Fibroblast of lung (primary cell): ENCODE measurements around the gene TLNRD1. TPM values are rescaled to one million over a fixed set of nuclear protein-coding genes. Genes with fewer than 3 reads are reported as not detected.
A peak's percentile ranks its signal among the peaks of the same experiment; 100 is the strongest.

ENCODE experiments used
- DNase-seq, 2 donors: peaks; one replicate each; pipeline versions ENCODE4 v3.0.0 to v3.0.0-alpha.2; 2010; ENCODE audit warnings: low read depth in 2 of 2
- H2AFZ ChIP-seq: 2 replicates; pipeline ENCODE4 v1.5.1; 2012; ENCODE audit warnings: low read length, control low read depth, inconsistent platforms
- H3K27ac ChIP-seq: 2 replicates; pipeline ENCODE4 v1.5.1; 2011; ENCODE audit warnings: low read length, control low read depth; ENCODE audit not compliant: insufficient read depth
- H3K27me3 ChIP-seq: 2 replicates; pipeline ENCODE4 v1.5.1; 2011; ENCODE audit warnings: mild to moderate bottlenecking, low read length; ENCODE audit not compliant: control insufficient read depth, insufficient read depth
- H3K36me3 ChIP-seq: 2 replicates; pipeline ENCODE4 v1.5.1; 2011; ENCODE audit warnings: low read length; ENCODE audit not compliant: control insufficient read depth, insufficient read depth
- H3K4me1 ChIP-seq: 2 replicates; pipeline ENCODE4 v1.5.1; 2011; ENCODE audit warnings: low read length; ENCODE audit not compliant: control insufficient read depth, insufficient read depth; ENCODE audit errors: extremely low read depth
- H3K4me2 ChIP-seq: 2 replicates; pipeline ENCODE4 v1.5.1; 2011; ENCODE audit warnings: low read length, control low read depth; ENCODE audit not compliant: insufficient read depth; ENCODE audit errors: extremely low read depth
- H3K4me3 ChIP-seq, 4 experiments: fragments of 200-600 bp in 1 of 4; sonication (generic) in 1 of 4; replicated peaks in 1 of 4; 2 replicates each; pipeline ENCODE4 v1.5.1; 2011 to 2016; ENCODE audit warnings: low read length in 4 of 4, low read depth in 3 of 4, mild to moderate bottlenecking in 3 of 4, control low read depth in 2 of 4, inconsistent platforms in 1 of 4, mixed read lengths in 1 of 4; ENCODE audit not compliant: insufficient read depth in 1 of 4; ENCODE audit errors: control extremely low read depth in 1 of 4
- H3K79me2 ChIP-seq: 2 replicates; pipeline ENCODE4 v1.5.1; 2012; ENCODE audit warnings: mild to moderate bottlenecking, low read length, inconsistent platforms; ENCODE audit not compliant: control insufficient read depth, insufficient read depth
- H3K9ac ChIP-seq: 2 replicates; pipeline ENCODE4 v1.5.1; 2011; ENCODE audit warnings: mild to moderate bottlenecking, low read length, control low read depth; ENCODE audit not compliant: insufficient read depth
- H3K9me3 ChIP-seq: 2 replicates; pipeline ENCODE4 v1.5.1; 2012; ENCODE audit warnings: low read depth, low read length; ENCODE audit not compliant: control insufficient read depth, insufficient read depth
- H4K20me1 ChIP-seq: 2 replicates; pipeline ENCODE4 v1.5.1; 2011; ENCODE audit warnings: low read length; ENCODE audit not compliant: control insufficient read depth, insufficient read depth; ENCODE audit errors: extremely low read depth
- EZH2 ChIP-seq: IDR thresholded peaks from 2 replicates; pipeline ENCODE4 v1.5.1; 2012; ENCODE audit warnings: low read length, control low read depth, mild to moderate bottlenecking; ENCODE audit errors: missing control alignments
- polyA plus RNA-seq, 2 donors: library from polyadenylated mRNA; depleted of rRNA in 1 of 2; stranded (reverse) in 1 of 2; unstranded in 1 of 2; fragments of >200 nt; gene quantifications; 2 replicates each; pipeline ENCODE4 v1.2.1, GENCODE V29; 2011 to 2012; ENCODE audit warnings: missing spikeins in 1 of 2
- total RNA-seq: library from RNA; depleted of rRNA; stranded (reverse); fragments of >200 nt; gene quantifications from 2 replicates; pipeline ENCODE4 v1.2.1, GENCODE V29; 2014
- TF ChIP-seq, protein P1 (sequence below), 2 donors: IDR thresholded peaks in 1 of 2; conservative IDR thresholded peaks in 1 of 2; 1 replicate in 1 of 2; 2 replicates in 1 of 2; pipeline ENCODE4 v1.5.1; 2011 to 2012; ENCODE audit warnings: low read length in 2 of 2, control low read depth in 1 of 2, inconsistent platforms in 1 of 2, low read depth in 1 of 2, mild to moderate bottlenecking in 1 of 2

The TLNRD1 gene
- total and polyA plus RNA-seq, 2 donors (not counting 1 experiment from before 2014, with no cell fraction given) = 3.3 to 4.3 TPM

DNA sequence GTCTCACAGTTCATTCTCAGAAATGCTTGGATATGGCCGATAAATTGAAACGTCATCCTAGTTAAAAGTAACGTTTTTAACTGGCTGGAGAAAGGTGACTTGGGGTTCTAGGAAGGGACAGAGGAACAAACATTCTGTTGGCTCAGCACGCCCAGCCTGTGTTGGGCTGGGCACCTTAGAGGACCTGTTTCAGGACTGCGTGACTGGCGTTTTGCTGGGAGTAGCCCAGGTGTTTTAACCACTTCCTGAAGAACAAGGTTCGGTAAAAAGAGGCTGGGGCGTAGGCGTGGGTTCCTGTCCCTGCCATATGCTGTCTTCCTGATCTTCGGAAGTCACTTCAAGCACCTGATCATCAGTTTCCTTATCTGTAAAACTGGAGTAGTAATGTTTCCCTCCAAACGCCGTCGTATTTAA is 1.1 kb upstream of the TLNRD1 start:
- Histone ChIP-seq H3K79me2 (peaks cover 32% of the 10 kb centered on the region), H3K4me3 (peak overlapping the region in 3 of 4 experiments; percentile 67 to 97 (median 90)), H3K9ac (no peak overlapping the region), H4K20me1 (no peaks in the 10 kb centered on the region), H3K9me3 (no peaks in the 10 kb centered on the region), H3K4me1 (peaks cover 7% of the 10 kb centered on the region), H3K27me3 (no peaks in the 10 kb centered on the region), H2AFZ (no peak overlapping the region), H3K27ac (no peak overlapping the region), H3K4me2 (peak overlapping the region; percentile 92), H3K36me3 (peaks cover 7% of the 10 kb centered on the region)
- DNase-seq = no peak
- TF ChIP-seq, protein P1, sequence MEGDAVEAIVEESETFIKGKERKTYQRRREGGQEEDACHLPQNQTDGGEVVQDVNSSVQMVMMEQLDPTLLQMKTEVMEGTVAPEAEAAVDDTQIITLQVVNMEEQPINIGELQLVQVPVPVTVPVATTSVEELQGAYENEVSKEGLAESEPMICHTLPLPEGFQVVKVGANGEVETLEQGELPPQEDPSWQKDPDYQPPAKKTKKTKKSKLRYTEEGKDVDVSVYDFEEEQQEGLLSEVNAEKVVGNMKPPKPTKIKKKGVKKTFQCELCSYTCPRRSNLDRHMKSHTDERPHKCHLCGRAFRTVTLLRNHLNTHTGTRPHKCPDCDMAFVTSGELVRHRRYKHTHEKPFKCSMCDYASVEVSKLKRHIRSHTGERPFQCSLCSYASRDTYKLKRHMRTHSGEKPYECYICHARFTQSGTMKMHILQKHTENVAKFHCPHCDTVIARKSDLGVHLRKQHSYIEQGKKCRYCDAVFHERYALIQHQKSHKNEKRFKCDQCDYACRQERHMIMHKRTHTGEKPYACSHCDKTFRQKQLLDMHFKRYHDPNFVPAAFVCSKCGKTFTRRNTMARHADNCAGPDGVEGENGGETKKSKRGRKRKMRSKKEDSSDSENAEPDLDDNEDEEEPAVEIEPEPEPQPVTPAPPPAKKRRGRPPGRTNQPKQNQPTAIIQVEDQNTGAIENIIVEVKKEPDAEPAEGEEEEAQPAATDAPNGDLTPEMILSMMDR (conservative IDR thresholded peaks at IDR 0.05 in 1 of 2, IDR thresholded peaks at IDR 0.05 in 1 of 2; ENCODE audit: low read depth in 1 of 2, low read length in 2 of 2) = no peak
- TF ChIP-seq EZH2 = no peak

DNA sequence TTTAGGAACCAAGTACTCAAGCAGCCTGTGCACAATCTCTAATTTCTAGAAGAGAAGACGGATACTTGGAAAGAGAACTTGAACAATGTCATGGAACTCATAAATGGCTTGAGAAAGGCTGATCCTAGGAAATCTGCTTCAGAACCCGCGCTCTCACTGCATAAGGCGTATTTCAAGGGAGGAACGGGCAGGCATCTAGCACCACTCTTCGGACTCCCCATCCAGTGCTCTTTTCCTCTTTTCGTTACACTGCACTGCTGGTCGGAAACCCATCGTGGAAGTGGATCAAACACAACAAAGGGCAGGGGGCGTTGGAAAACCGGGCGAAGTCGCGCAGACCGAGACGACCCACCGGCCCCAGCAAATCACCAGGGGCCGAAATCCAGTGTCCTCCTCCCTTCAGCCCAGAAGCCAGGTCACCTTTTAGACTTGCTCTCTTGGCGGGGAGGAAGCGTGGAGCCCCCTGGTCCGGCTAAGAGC is 539 bp upstream of the TLNRD1 start:
- H3K4me1 ChIP-seq = peaks cover 7% of the 10 kb centered on the region
- DNase-seq = peak in 1 of 2 donors; percentile 30
- peak overlapping the region; percentile 92 for H3K4me2 ChIP-seq
- H4K20me1 ChIP-seq = no peaks in the 10 kb centered on the region
- H3K9me3 ChIP-seq = no peaks in the 10 kb centered on the region
- H3K36me3 ChIP-seq = peaks cover 7% of the 10 kb centered on the region
- H3K4me3 ChIP-seq = peak overlapping the region; percentile 67 to 97 (median 90)
- peak overlapping the region; percentile 95 for H3K27ac ChIP-seq
- peak overlapping the region; percentile 96 for H3K9ac ChIP-seq
- H3K79me2 ChIP-seq = peaks cover 38% of the 10 kb centered on the region
- TF ChIP-seq, protein P1 (conservative IDR thresholded peaks at IDR 0.05 in 1 of 2, IDR thresholded peaks at IDR 0.05 in 1 of 2; ENCODE audit: low read depth in 1 of 2, low read length in 2 of 2) = no peak
- no peak for TF ChIP-seq EZH2
- peak overlapping the region; percentile 76 for H2AFZ ChIP-seq
- H3K27me3 ChIP-seq = no peaks in the 10 kb centered on the region

DNA sequence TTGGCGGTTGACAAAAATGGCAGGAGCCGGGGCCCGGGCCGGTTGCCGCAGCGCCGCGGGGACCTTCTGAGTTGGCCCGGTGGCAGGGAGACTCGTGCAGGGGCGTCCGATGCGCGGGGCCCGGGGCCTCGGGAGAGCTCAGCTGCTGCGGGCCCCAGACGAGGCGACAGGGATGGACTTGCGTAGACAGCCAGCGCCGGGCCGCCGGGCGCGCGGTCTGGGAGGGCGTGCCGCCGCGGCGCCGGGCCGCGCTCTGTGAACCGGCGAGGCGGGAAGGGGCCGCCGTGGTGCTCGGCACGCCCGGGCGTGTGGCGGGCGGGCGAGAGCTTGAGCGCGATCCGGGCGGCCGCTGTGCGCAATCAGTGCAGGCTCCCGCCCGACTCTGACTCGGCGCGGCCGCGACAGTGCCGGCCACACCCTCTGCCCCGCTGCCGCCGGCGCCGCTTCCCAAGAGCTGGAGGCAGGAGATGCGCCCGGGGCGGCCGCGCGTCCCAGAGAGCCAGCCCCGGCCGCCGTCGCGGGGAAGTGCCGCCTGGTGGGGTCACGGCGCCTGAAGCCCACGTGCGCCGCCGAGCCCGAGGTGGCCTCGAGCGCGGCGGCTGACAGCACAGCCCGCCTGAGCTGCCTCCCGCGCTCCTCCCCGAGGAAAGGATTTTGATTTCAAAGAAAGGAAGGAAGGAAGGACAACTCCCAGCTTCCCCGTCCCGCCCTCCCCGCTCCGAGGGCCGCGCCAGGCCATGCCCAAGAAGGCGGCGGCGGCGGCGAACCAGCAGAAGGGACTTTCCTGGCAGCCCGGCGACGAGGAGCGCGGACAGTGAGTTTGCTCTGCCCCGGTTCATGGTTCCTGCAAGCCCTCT is 657 bp downstream of the TLNRD1 start:
- Histone ChIP-seq H3K36me3 (peaks cover 7% of the 10 kb centered on the region), H2AFZ (no peak overlapping the region), H3K27me3 (no peaks in the 10 kb centered on the region)

More for the DNA sequence above, 657 bp downstream of the TLNRD1 start:
- H3K27ac ChIP-seq = peak overlapping the region; percentile 95
- TF ChIP-seq EZH2 = no peak
- TF ChIP-seq, protein P1 (conservative IDR thresholded peaks at IDR 0.05 in 1 of 2, IDR thresholded peaks at IDR 0.05 in 1 of 2; ENCODE audit: low read depth in 1 of 2, low read length in 2 of 2) = no peak
- H3K79me2 ChIP-seq = peaks cover 43% of the 10 kb centered on the region
- H3K4me3 ChIP-seq = peak overlapping the region; percentile 47 to 97 (median 90)
- DNase-seq = peak; percentile 41 to 47
- H4K20me1 ChIP-seq = no peaks in the 10 kb centered on the region
- peak overlapping the region; percentile 96 for H3K9ac ChIP-seq
- peak overlapping the region; percentile 69 for H3K4me2 ChIP-seq
- peaks cover 7% of the 10 kb centered on the region for H3K4me1 ChIP-seq
- H3K9me3 ChIP-seq = no peaks in the 10 kb centered on the region
